H7 (cell line): ENCODE measurements around the gene C5orf24. TPM values are rescaled to one million over a fixed set of nuclear protein-coding genes. Genes with fewer than 3 reads are reported as not detected.
"Not testable (repeated sequence)": the region's sequence is repeated elsewhere in the genome, so short reads cannot be mapped to it uniquely, and the experiment has no call there.

ENCODE experiments used
- DNase-seq: peaks from one replicate; pipeline ENCODE4 v3.0.0; 2012
- H3K27me3 ChIP-seq: 2 replicates; pipeline ENCODE4 v1.6.0; 2011; ENCODE audit warnings: mild to moderate bottlenecking, low read length; ENCODE audit not compliant: control insufficient read depth, insufficient read depth
- H3K36me3 ChIP-seq: replicated peaks from 2 replicates; pipeline ENCODE4 v1.5.1; 2011; ENCODE audit warnings: low read length; ENCODE audit not compliant: control insufficient read depth, insufficient read depth
- H3K4me3 ChIP-seq: 2 replicates; pipeline ENCODE4 v1.5.1; 2011; ENCODE audit warnings: low read depth, mild to moderate bottlenecking, control low read depth, low read length, moderate library complexity; ENCODE audit not compliant: insufficient read depth
- total RNA-seq: library from RNA; depleted of rRNA; stranded (reverse); fragments of >200 nt; shearing (Covaris generic); gene quantifications from 2 replicates; pipeline ENCODE4 v1.2.3, GENCODE V29; 2014

Gene C5orf24
- total RNA-seq, 1 experiment from 2014 or later, result 15.4 TPM

- H3K4me3 ChIP-seq, DNase-seq, H3K36me3 ChIP-seq, H3K27me3 ChIP-seq: not testable (repeated sequence)
These were observed 7.4 kb upstream of the C5orf24 start for GRCh38 chr5:134838361-134838760.

DNA sequence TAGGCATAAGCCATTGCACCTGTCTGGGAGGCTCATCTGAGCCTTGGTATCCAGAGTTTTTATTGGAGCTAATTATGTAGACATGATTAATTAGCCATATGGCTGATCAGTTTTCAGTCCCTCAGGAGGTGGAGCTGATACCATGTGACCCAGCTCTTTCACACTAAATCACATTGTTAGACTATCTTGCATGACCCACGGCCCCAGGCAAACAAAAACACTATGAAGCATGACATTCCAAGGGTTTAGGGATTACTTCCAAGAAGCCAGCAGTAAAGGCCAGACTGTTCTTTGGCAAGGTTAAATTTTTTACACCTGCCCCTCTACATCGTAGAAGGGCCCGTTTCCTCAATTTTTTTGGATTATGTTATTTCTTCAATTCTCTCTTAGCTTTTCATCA, 5.0 kb upstream of the C5orf24 start:
- DNase-seq, result no peak
- Histone ChIP-seq H3K4me3 (no peak overlapping the region), H3K36me3 (peaks cover 5% of the 10 kb centered on the region), H3K27me3 (no peaks in the 10 kb centered on the region)

DNA sequence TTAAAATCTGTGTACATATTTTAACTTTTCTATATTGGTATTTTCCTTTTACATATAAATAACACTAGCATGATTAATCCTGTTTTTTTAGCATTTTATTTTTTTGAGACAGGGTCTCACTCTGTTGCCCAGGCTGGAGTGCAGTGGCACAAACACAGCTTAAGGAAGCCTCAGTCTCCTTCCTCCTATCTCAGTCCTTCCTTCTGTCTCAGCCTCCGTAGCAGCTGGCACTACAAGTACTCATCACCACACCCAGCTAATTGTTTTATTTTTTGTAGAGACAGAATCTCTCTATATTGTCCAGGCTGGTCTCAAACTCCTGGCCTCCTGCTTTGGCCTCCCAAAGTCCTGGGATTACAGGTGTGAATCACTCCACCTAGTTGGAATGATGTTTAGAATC, 1.5 kb upstream of the C5orf24 start:
- peaks cover 2% of the 10 kb centered on the region for H3K36me3 ChIP-seq
- H3K27me3 ChIP-seq, result no peaks in the 10 kb centered on the region
- DNase-seq, result no peak
- no peak overlapping the region for H3K4me3 ChIP-seq

DNA sequence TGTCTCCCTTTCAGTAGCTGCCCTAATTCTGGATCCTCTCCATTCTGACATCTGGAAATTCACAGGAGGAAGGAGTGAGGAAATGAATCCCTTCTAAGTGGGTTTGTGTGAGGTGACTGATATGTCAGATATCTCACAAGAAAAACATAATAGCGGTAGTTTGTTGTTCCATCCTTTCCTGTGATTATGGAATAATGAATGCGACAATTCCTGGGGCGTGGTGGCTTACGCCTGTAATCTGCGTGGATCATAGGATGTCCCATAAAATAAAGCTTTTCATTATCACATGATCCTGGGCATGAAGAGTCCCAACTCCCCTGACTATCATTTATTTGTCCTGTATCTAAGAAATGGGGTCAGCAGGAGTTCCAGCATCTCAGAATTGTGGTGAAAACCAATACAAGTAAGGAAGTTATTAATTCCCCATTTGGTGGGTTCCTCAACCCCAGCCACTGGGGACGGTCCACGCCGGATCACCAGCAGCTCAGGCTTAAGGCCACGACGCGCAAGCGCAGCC, 375 bp upstream of the C5orf24 start:
- no peak for DNase-seq

DNA sequence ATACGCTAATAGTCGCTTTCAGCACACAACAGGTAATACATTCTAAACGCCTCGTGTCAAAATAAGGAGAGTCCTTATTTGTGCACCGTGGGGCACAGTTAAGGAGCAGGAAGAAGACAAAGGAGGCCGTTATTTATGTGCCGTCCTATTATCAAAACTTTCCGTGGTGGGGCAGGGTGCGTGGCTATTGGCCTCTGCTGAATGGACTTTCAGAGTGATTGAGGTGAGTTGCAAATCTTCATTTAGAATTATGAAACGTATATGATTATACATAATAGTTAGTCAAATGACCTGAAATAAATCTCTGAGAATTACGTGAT, 833 bp downstream of the C5orf24 start:
- peak; percentile 26 for DNase-seq
- Histone ChIP-seq H3K36me3 (no peaks in the 10 kb centered on the region; the same call in none of the 2 replicates), H3K27me3 (no peaks in the 10 kb centered on the region), H3K4me3 (peak overlapping the region; percentile 63)

More for the DNA sequence above, 375 bp upstream of the C5orf24 start:
- no peaks in the 10 kb centered on the region for H3K27me3 ChIP-seq
- H3K36me3 ChIP-seq, result no peaks in the 10 kb centered on the region; the same call in none of the 2 replicates
- peak overlapping the region; percentile 63 for H3K4me3 ChIP-seq

DNA sequence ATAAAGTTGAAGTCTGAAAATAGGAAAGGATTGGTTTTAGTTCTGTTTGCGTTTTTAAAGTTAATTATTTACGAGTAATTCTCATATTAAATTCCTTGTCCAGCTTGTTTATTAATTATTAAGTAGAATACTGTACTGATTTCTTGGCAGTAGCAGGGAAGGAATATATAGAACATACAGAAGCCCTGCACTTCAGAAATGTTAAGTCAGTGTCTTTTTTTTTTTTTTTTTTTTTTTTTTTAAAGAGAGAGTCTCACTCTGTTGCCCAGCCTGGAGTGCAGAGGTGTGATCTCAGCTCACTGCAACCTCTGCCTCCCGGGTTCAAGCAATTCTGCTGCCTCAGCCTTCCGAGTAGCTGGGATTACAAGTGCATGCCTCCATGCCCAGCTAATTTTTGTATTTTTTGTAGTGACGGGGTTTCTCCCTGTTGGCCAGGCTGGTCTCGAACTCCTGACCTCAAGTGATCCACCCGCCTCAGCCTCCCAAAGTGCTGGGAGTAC, 3.7 kb downstream of the C5orf24 start:
- not testable (repeated sequence) for DNase-seq, H3K36me3 ChIP-seq, H3K27me3 ChIP-seq, H3K4me3 ChIP-seq

- Histone ChIP-seq H3K4me3 (no peak overlapping the region), H3K27me3 (no peaks in the 10 kb centered on the region), H3K36me3 (peaks cover 7% of the 10 kb centered on the region)
- peak; percentile 22 for DNase-seq
These were observed 5.6 kb downstream of the C5orf24 start for GRCh38 chr5:134851307-134851923.

- H3K4me3 ChIP-seq, H3K36me3 ChIP-seq, DNase-seq, H3K27me3 ChIP-seq: not testable (repeated sequence)
These were observed 10.7 kb downstream of the C5orf24 start for GRCh38 chr5:134856465-134856864.

DNA sequence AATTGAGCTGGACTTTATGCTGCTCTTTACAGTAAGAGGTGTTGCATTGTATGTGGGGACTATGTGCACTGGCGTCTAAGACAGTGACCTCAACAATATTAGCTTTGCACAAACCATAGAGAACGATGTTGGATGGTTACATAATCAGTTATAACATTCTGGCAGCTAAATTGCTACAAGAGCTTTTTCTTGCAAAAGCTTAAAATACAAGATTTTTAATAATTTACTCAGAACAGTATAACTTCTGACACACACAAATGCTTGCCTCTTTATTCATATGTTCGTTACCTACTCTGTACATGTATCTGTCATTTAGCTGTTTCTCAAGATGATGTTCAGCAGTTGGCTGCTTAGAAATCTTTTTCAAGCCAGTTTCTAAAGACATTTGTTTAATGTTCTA, 11.6 kb downstream of the C5orf24 start:
- Histone ChIP-seq H3K27me3 (no peaks in the 10 kb centered on the region), H3K4me3 (no peak overlapping the region), H3K36me3 (peaks cover 7% of the 10 kb centered on the region)
- DNase-seq, result no peak

DNA sequence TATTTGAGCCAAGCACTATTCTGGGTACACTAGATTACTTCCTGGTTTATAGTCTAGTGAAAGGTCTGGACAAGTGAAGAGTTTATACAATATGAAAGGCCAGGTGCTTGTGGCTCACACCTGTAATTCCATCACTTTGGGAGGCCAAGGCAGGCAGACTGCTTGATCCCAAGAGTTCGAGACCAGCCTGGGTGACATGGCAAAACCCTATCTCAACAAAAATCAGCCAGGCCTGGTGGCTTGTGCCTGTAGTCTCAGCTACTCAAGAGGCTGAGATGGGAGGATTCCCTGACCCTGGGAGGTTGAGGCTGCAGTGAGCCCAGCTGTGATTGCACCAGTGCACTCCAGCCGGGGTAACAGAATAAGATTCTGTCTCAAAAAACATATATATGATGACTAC, 18.9 kb downstream of the C5orf24 start:
- no peak for DNase-seq
- no peaks in the 10 kb centered on the region for H3K27me3 ChIP-seq
- no peak overlapping the region for H3K4me3 ChIP-seq
- H3K36me3 ChIP-seq, result no peaks in the 10 kb centered on the region

DNA sequence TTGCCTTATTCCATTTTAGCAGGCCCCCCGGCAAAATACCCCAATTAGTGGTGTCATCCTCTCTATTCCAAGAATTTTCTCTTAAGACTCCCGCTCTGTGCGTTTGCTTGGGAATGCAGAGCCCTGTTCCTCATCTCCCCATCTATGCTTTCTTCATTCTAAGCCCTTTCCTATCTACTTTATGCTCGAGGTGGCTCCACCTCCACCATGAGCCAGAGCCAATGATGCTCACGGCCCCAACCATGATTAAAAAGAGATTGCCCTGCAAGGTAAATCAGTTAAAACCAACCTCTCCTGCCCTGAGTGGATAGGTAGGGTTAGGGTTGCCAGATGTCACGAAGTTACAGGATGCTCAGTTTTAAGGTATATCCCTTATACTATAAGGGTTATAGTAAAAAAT, 27.7 kb downstream of the C5orf24 start:
- Histone ChIP-seq H3K36me3 (no peaks in the 10 kb centered on the region), H3K4me3 (peak overlapping the region; percentile 89; the same call in 1 of the 2 replicates), H3K27me3 (no peaks in the 10 kb centered on the region)
- DNase-seq, result peak; percentile 51

GRCh38 chr5:134873987-134874830, 28.4 kb downstream of the C5orf24 start, which contains the start of gene TXNDC15:
Gene TXNDC15 (plus strand): TSS chr5:134874371. CDS start chr5:134874428, 57 bp downstream.
- DNase-seq, result peak; percentile 96
- Histone ChIP-seq H3K36me3 (no peaks in the 10 kb centered on the region), H3K27me3 (no peaks in the 10 kb centered on the region), H3K4me3 (peak within 1 kb of the TSS; percentile 89)

DNA sequence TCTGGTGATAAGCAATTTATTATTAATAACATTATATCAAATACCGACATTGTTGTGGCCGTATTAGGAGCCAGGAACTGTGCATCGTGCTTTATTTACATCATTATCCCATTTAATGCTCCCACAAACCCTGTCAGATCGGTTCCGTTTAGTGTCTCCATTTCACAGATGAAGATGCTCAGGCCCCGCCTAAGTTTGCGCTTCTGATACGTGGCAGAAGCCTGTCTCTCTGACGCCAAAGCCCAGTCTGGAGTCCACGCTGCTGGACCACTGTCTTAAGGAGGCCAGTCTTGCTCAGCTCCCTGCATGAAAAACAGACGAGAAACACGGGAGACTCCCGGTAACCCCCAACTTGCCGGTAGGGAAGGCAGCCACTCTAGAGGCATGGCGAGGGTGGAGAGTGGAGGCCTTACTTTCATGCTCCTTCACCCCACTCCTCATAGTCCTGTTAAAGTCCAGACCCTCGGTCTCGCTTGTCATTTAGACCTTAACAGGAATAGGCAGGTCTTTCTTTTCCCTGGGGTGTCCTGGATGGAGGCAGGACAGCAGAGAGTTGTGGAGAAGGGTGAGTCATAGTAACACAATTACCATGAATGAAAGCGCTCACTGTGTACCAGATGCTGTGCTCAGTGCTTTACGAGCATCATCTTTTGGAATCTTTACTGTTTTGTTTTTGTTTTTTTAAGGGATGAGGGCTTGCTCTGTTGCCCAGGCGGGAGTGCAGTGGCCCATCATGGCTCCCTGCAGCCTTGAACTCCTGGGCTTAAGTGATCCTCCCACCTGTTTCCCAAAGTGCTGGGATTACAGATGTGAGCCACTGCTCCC, 29.3 kb downstream of the C5orf24 start:
- Histone ChIP-seq H3K36me3 (no peaks in the 10 kb centered on the region), H3K27me3 (no peaks in the 10 kb centered on the region), H3K4me3 (peak overlapping the region; percentile 89)
- DNase-seq, result peak; percentile 48

DNA sequence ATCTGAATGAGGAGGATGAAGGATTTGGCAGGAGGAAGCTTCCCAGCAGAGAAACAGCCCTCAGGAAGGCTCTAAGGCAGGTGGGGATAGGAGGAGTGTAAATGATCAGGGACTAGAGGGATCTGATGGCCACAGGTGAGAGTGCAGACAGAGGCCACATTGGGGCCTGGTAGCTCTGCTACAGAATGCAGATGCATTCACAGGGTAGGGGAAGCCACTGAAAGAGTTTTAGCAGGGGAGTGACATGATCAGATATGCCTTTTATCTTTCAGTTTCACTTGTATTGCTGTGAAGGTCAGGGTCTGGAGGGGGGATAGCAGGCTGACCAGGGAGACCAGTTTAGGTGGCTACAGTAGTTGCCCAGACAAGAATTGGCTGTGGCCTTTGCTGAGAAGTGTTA, 31.4 kb downstream of the C5orf24 start:
- peak; percentile 23 for DNase-seq
- Histone ChIP-seq H3K27me3 (no peaks in the 10 kb centered on the region), H3K36me3 (no peaks in the 10 kb centered on the region), H3K4me3 (no peak overlapping the region)
